D721Med (cell line): Measurements from ENCODE around the gene CNTN4.

Source experiments
- DNase-seq: peaks from one replicate; pipeline ENCODE4 v3.0.0; 2011; ENCODE audit warnings: low spot score; ENCODE audit not compliant: insufficient read length
- FAIRE-seq: peaks from 2 replicates; lab custom pipeline; 2011; peaks lifted over from hg19 to GRCh38; lab: Jason Lieb, UNC
- TF ChIP-seq, protein P1 (sequence below): IDR thresholded peaks from 2 replicates; pipeline ENCODE4 v1.5.1; 2012; ENCODE audit warnings: mild to moderate bottlenecking, control low read depth; ENCODE audit not compliant: insufficient read depth; ENCODE audit errors: missing control alignments

The CNTN4 gene

DNA sequence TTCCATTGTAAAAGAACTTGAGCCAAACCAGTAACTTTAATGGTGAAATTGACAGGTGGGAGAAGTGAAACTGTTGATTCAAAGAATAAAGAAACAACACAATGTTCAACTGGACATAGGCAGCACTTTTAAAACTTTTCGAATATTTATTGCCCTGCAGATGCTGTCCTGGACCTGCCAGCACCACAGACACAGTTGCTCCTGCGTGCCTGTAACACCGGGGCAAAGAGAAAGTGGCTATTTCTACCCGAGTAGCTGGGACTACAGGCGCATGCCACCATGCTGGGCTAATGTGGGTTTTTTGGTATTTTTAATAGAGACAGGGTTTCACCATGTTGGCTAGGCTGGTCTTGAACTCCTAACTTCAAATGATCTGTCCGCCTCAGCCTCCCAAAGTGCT, 1004.1 kb downstream of the CNTN4 start:
- DNase-seq (no peak), FAIRE-seq (no peak)
- TF ChIP-seq, protein P1, sequence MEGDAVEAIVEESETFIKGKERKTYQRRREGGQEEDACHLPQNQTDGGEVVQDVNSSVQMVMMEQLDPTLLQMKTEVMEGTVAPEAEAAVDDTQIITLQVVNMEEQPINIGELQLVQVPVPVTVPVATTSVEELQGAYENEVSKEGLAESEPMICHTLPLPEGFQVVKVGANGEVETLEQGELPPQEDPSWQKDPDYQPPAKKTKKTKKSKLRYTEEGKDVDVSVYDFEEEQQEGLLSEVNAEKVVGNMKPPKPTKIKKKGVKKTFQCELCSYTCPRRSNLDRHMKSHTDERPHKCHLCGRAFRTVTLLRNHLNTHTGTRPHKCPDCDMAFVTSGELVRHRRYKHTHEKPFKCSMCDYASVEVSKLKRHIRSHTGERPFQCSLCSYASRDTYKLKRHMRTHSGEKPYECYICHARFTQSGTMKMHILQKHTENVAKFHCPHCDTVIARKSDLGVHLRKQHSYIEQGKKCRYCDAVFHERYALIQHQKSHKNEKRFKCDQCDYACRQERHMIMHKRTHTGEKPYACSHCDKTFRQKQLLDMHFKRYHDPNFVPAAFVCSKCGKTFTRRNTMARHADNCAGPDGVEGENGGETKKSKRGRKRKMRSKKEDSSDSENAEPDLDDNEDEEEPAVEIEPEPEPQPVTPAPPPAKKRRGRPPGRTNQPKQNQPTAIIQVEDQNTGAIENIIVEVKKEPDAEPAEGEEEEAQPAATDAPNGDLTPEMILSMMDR = no peak

DNA sequence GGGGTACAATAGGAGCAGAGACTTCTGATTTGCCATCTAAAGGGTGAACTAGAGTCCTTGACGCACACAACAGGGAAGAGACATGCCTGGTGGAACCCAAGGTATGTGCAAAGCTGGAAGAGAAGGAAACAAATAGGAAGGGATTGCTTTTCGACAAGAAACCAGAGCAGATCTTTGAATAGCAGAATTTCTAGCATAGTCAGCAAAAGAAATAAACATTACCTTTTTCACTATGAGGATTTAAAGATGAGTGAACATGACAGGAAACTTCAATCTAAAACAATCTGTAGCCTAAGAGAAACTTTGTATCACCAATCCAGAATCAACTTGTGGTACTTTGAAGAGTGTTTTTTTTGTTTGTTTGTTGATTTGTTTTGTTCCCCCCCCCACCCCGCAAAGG, 1006.6 kb downstream of the CNTN4 start:
- no peak for DNase-seq
- TF ChIP-seq, protein P1 = no peak
- no peak for FAIRE-seq

DNA sequence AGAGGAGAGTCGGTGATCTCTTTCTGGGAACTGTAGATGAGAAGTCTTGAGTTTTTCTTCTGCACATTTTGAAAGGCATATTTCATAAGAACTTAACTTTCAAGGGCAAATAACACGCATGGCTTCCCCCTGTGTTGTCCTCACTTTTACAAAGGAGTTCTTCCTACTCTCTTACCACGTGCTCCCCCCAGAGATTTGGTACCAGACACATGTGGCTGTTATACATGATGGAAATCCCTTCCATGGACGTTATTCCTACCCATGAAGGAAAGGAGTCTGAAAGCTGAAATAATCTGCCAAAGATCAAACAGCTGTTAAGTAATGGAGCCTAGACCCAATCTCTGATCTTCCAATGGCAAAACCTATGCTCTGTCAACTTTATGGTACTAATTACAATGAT, 1007.1 kb downstream of the CNTN4 start:
- TF ChIP-seq, protein P1 = no peak
- FAIRE-seq (no peak), DNase-seq (no peak)

DNA sequence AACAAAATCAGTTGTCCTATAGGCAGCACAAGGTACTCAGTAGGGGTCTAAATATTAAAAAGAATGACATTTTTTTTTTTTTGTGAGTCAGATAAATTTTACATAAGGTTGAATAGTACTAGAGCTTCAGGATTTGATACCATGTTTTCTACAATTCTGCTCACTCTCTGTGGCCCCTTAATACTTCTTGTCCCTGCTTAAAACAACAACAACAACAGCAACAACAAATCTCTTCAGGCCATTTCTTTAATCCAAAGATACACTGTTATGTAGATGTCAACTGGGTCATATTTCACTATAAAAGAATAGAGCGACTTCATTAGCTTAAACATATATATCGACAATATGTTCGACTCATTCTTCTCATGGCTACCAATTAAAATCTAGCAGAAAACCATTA, 1008.5 kb downstream of the CNTN4 start:
- FAIRE-seq (no peak), DNase-seq (no peak)

More for the DNA sequence above, 1008.5 kb downstream of the CNTN4 start:
- TF ChIP-seq, protein P1 = no peak
